ENCODE results near the gene ACR. TPM values are rescaled to one million over a fixed set of nuclear protein-coding genes. Genes with fewer than 3 reads are reported as not detected.
A peak's percentile ranks its signal among the peaks of the same experiment; 100 is the strongest.

ACR gene
- total RNA-seq, 1 donor from 2014 or later: 2.8 TPM

GRCh38 chr22:50713571-50714056 is 24.4 kb upstream of the ACR start:
- no peak for TF ChIP-seq CTCF (IDR thresholded peaks at IDR 0.05; ENCODE audit: unreplicated experiment)
- Mint-ChIP-seq H3K4me3 (ENCODE audit: unreplicated experiment) (peak overlapping the region; percentile 80), H3K4me1 (ENCODE audit: unreplicated experiment) (peaks cover 42% of the 10 kb centered on the region), H3K36me3 (ENCODE audit: low read depth, unreplicated experiment) (peaks cover 67% of the 10 kb centered on the region), H3K9me3 (ENCODE audit: unreplicated experiment) (no peaks in the 10 kb centered on the region), H3K27ac (ENCODE audit: unreplicated experiment) (no peak overlapping the region), H3K27me3 (ENCODE audit: unreplicated experiment) (peaks cover 62% of the 10 kb centered on the region)
- DNase-seq (ENCODE audit: low spot score): no peak

- Mint-ChIP-seq H3K4me3 (ENCODE audit: unreplicated experiment) (peak overlapping the region; percentile 80), H3K9me3 (ENCODE audit: unreplicated experiment) (no peaks in the 10 kb centered on the region), H3K36me3 (ENCODE audit: low read depth, unreplicated experiment) (peaks cover 66% of the 10 kb centered on the region), H3K4me1 (ENCODE audit: unreplicated experiment) (peaks cover 44% of the 10 kb centered on the region), H3K27ac (ENCODE audit: unreplicated experiment) (no peak overlapping the region), H3K27me3 (ENCODE audit: unreplicated experiment) (peaks cover 61% of the 10 kb centered on the region)
- DNase-seq (ENCODE audit: low spot score): no peak
- TF ChIP-seq CTCF (IDR thresholded peaks at IDR 0.05; ENCODE audit: unreplicated experiment): no peak
Observed at GRCh38 chr22:50714150-50714549, 23.9 kb upstream of the ACR start.

GRCh38 chr22:50714631-50715179 is 23.3 kb upstream of the ACR start:
- Mint-ChIP-seq H3K27ac (ENCODE audit: unreplicated experiment) (no peak overlapping the region), H3K27me3 (ENCODE audit: unreplicated experiment) (peaks cover 66% of the 10 kb centered on the region), H3K9me3 (ENCODE audit: unreplicated experiment) (no peaks in the 10 kb centered on the region), H3K4me1 (ENCODE audit: unreplicated experiment) (peaks cover 49% of the 10 kb centered on the region), H3K36me3 (ENCODE audit: low read depth, unreplicated experiment) (peaks cover 72% of the 10 kb centered on the region), H3K4me3 (ENCODE audit: unreplicated experiment) (no peak overlapping the region)
- DNase-seq (ENCODE audit: low spot score): no peak
- TF ChIP-seq CTCF (IDR thresholded peaks at IDR 0.05; ENCODE audit: unreplicated experiment): no peak

- H3K36me3 Mint-ChIP-seq (ENCODE audit: low read depth, unreplicated experiment): peaks cover 67% of the 10 kb centered on the region
- H3K9me3 Mint-ChIP-seq (ENCODE audit: unreplicated experiment): no peaks in the 10 kb centered on the region
- H3K27ac Mint-ChIP-seq (ENCODE audit: unreplicated experiment): no peak overlapping the region
- H3K27me3 Mint-ChIP-seq (ENCODE audit: unreplicated experiment): peaks cover 67% of the 10 kb centered on the region
- H3K4me1 Mint-ChIP-seq (ENCODE audit: unreplicated experiment): peaks cover 49% of the 10 kb centered on the region
- H3K4me3 Mint-ChIP-seq (ENCODE audit: unreplicated experiment): peak overlapping the region; percentile 51
- DNase-seq (ENCODE audit: low spot score): no peak
- TF ChIP-seq CTCF (IDR thresholded peaks at IDR 0.05; ENCODE audit: unreplicated experiment): no peak
Observed at GRCh38 chr22:50715250-50715649, 22.8 kb upstream of the ACR start.

GRCh38 chr22:50715776-50716175 is 22.2 kb upstream of the ACR start:
- DNase-seq (ENCODE audit: low spot score): no peak
- H3K4me3 Mint-ChIP-seq (ENCODE audit: unreplicated experiment): peak overlapping the region; percentile 88
- H3K27me3 Mint-ChIP-seq (ENCODE audit: unreplicated experiment): peaks cover 64% of the 10 kb centered on the region
- peaks cover 62% of the 10 kb centered on the region for H3K36me3 Mint-ChIP-seq (ENCODE audit: low read depth, unreplicated experiment)
- H3K9me3 Mint-ChIP-seq (ENCODE audit: unreplicated experiment): no peaks in the 10 kb centered on the region
- H3K27ac Mint-ChIP-seq (ENCODE audit: unreplicated experiment): no peak overlapping the region
- peaks cover 45% of the 10 kb centered on the region for H3K4me1 Mint-ChIP-seq (ENCODE audit: unreplicated experiment)
- no peak for TF ChIP-seq CTCF (IDR thresholded peaks at IDR 0.05; ENCODE audit: unreplicated experiment)

All from endothelial cell (in vitro differentiated cells).